GM18868 (cell line): ENCODE data around the gene CLSTN2.

Source experiments
- ATAC-seq: cut with Tn5 transposase; IDR thresholded peaks from one replicate; pipeline ENCODE4 v1.9.1; 2021; ENCODE audit warnings: mild to moderate bottlenecking, moderate library complexity; ENCODE audit not compliant: unreplicated experiment

The CLSTN2 gene

GRCh38 chr3:140004271-140004670 is 69.3 kb downstream of the CLSTN2 start:
- no peak for ATAC-seq

- no peak for ATAC-seq
These were observed 71.3 kb downstream of the CLSTN2 start for GRCh38 chr3:140006331-140006730.

- ATAC-seq, result no peak
These were observed 72.1 kb downstream of the CLSTN2 start for GRCh38 chr3:140007081-140007480.

- ATAC-seq, result no peak
These were observed 73.2 kb downstream of the CLSTN2 start for GRCh38 chr3:140007911-140008869.

GRCh38 chr3:140010391-140010790 is 75.4 kb downstream of the CLSTN2 start:
- no peak for ATAC-seq

- no peak for ATAC-seq
These were observed 76.1 kb downstream of the CLSTN2 start for GRCh38 chr3:140011086-140011485.

- no peak for ATAC-seq
These were observed 76.8 kb downstream of the CLSTN2 start for GRCh38 chr3:140011611-140012277.

- ATAC-seq, result no peak
These were observed 78.2 kb downstream of the CLSTN2 start for GRCh38 chr3:140013220-140013619.

- no peak for ATAC-seq
These were observed 80.0 kb downstream of the CLSTN2 start for GRCh38 chr3:140014831-140015495.

- no peak for ATAC-seq
These were observed 80.8 kb downstream of the CLSTN2 start for GRCh38 chr3:140015741-140016140.

- ATAC-seq, result no peak
These were observed 83.6 kb downstream of the CLSTN2 start for GRCh38 chr3:140018556-140018955.

- no peak for ATAC-seq
These were observed 85.0 kb downstream of the CLSTN2 start for GRCh38 chr3:140019946-140020345.

GRCh38 chr3:140020541-140020940 is 85.6 kb downstream of the CLSTN2 start:
- ATAC-seq, result no peak

GRCh38 chr3:140021269-140021668 is 86.3 kb downstream of the CLSTN2 start:
- ATAC-seq, result no peak

GRCh38 chr3:140022066-140022770 is 87.2 kb downstream of the CLSTN2 start:
- ATAC-seq, result no peak

- ATAC-seq, result no peak
These were observed 88.9 kb downstream of the CLSTN2 start for GRCh38 chr3:140023616-140024530.

GRCh38 chr3:140031170-140031569 is 96.2 kb downstream of the CLSTN2 start:
- ATAC-seq, result no peak

- ATAC-seq, result no peak
These were observed 99.1 kb downstream of the CLSTN2 start for GRCh38 chr3:140034058-140034457.

- ATAC-seq, result no peak
These were observed 100.9 kb downstream of the CLSTN2 start for GRCh38 chr3:140035871-140036270.

- no peak for ATAC-seq
These were observed 115.4 kb downstream of the CLSTN2 start for GRCh38 chr3:140050396-140050795.
